T-cell (primary cell): Measurements from ENCODE around the gene DENND5B. TPM values are rescaled to one million over a fixed set of nuclear protein-coding genes. Genes with fewer than 3 reads are reported as not detected.

Experiments
- ATAC-seq, 4 experiments: fragments of 200-7000 bp in 3 of 4; fragments of 150-1000 bp in 1 of 4; cut with Tn5 transposase; replicated peaks in 1 of 4; 1 replicate in 3 of 4; 2 replicates in 1 of 4; pipeline ENCODE4 v1.10.0; 2021; ENCODE audit warnings: moderate library complexity in 3 of 4, mild to moderate bottlenecking in 2 of 4, moderate number of reproducible peaks in 1 of 4
- CTCF ChIA-PET, 2 donors: fragments of 300-600 bp; sonication (Branson Sonifier 250); formaldehyde crosslinking; loops; one replicate each; lab custom pipeline; 2022; ENCODE audit warnings: antibody characterized with exemption in 2 of 2; lab: Charles Lee
- POLR2A ChIA-PET, 2 donors: fragments of 300-600 bp; sonication (Branson Sonifier 250); formaldehyde crosslinking; loops; one replicate each; lab custom pipeline; 2022; ENCODE audit warnings: antibody characterized with exemption in 2 of 2; lab: Charles Lee
- DNase-seq, 35 experiments: peaks; one replicate each; pipeline versions ENCODE4 v3.0.0 to v3.0.0-alpha.2; 2013 to 2023
- H3K27ac ChIP-seq: one replicate; pipeline ENCODE4 v1.5.1; 2013; ENCODE audit warnings: low read length
- H3K27me3 ChIP-seq, 2 experiments: replicated peaks in 1 of 2; 1 replicate in 1 of 2; 2 replicates in 1 of 2; pipeline versions ENCODE4 v1.6.1 to v1.7.0; 2013; ENCODE audit warnings: low read length in 1 of 2, mixed read lengths in 1 of 2; ENCODE audit not compliant: control insufficient read depth in 2 of 2, insufficient read depth in 2 of 2; ENCODE audit errors: extremely low read depth in 1 of 2
- H3K36me3 ChIP-seq, 2 donors: 1 replicate in 1 of 2; 2 replicates in 1 of 2; pipeline versions ENCODE4 v1.6.1 to v1.7.0; 2013; ENCODE audit warnings: low read length in 1 of 2; ENCODE audit not compliant: control insufficient read depth in 2 of 2, insufficient read depth in 1 of 2; ENCODE audit errors: extremely low read depth in 1 of 2
- H3K4me1 ChIP-seq, 2 experiments: 1 replicate in 1 of 2; 2 replicates in 1 of 2; pipeline versions ENCODE4 v1.6.1 to v1.7.0; 2013; ENCODE audit warnings: low read length in 2 of 2, mixed read lengths in 1 of 2; ENCODE audit not compliant: insufficient read depth in 2 of 2, control insufficient read depth in 1 of 2; ENCODE audit errors: extremely low read depth in 1 of 2
- H3K4me3 ChIP-seq, 2 donors: 1 replicate in 1 of 2; 2 replicates in 1 of 2; pipeline versions ENCODE4 v1.5.1 to v1.7.0; 2013; ENCODE audit warnings: mild to moderate bottlenecking in 2 of 2, low read length in 1 of 2, moderate library complexity in 1 of 2; ENCODE audit not compliant: control insufficient read depth in 1 of 2; ENCODE audit errors: extremely low read depth in 1 of 2
- H3K9me3 ChIP-seq: 2 replicates; pipeline ENCODE4 v1.7.0; 2013
- H3K27ac Mint-ChIP-seq, 2 donors: one replicate each; pipeline ENCODE4 v1.8.0; 2020 to 2021; ENCODE audit warnings: mild to moderate bottlenecking in 2 of 2, mixed read lengths in 2 of 2
- H3K27me3 Mint-ChIP-seq, 2 donors: one replicate each; pipeline ENCODE4 v1.8.0; 2021 to 2022; ENCODE audit warnings: mixed read lengths in 2 of 2
- H3K36me3 Mint-ChIP-seq: one replicate; pipeline ENCODE4 v1.8.0; 2021; ENCODE audit warnings: mixed read lengths
- H3K4me1 Mint-ChIP-seq, 3 donors: one replicate each; pipeline ENCODE4 v1.8.0; 2020 to 2022; ENCODE audit warnings: mixed read lengths in 3 of 3, mild to moderate bottlenecking in 1 of 3
- H3K4me3 Mint-ChIP-seq, 3 donors: one replicate each; pipeline ENCODE4 v1.8.0; 2020 to 2022; ENCODE audit warnings: mild to moderate bottlenecking in 3 of 3, mixed read lengths in 3 of 3, moderate library complexity in 3 of 3
- H3K9me3 Mint-ChIP-seq, 3 donors: one replicate each; pipeline ENCODE4 v1.8.0; 2020 to 2022; ENCODE audit warnings: mixed read lengths in 3 of 3
- WGBS: methylation state at CpG from one replicate; pipeline ENCODE4 v1.1.5; 2013; ENCODE audit warnings: missing lambda C conversion rate; ENCODE audit not compliant: insufficient coverage; 5-methylcytosine and 5-hydroxymethylcytosine counted together
- total RNA-seq, 35 experiments: library from RNA in 6 of 35; stranded (reverse) in 6 of 35; fragments of 120-200 nt in 1 of 35; gene quantifications; one replicate each; pipeline versions ENCODE4 v1.2.1 to v1.2.4 and lab custom pipeline; 2013 to 2026

DENND5B gene
- total RNA-seq, 5 donors from 2014 or later (not counting 1 experiment from before 2014, with no cell fraction given): 0.38 to 2.6 (median 1.2) TPM

DNA sequence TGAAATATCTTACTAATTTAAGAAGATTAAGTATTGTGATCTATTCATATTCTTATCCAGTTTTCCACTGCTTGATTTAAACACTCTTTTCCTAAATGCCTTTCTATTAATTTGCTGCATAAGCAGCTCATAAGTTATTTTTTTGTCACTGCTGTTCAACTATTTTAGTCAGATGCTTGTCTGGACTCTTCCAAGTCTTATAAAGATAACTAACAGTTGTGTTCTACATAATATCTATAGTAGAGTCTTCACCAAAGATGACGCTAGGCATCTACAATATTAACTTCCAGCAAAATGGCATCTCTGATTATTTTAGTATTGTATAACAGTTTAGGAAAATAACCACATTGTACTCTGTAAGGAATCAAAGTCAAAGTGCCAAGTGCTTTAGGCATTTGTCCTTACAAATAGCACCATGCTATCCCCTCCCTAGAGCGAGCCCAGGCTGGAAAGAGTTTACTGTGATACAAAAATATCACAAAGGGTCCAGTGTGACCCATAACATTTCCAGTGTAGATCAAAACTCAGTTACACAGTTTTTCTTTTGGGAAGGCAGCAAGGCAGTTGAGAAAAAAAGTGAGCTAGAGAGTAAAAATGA is 98.2 kb downstream of the DENND5B start:
- Mint-ChIP-seq H3K9me3 (no peaks in the 10 kb centered on the region), H3K4me1 (no peaks in the 10 kb centered on the region)
- H3K36me3 ChIP-seq: no peaks in the 10 kb centered on the region

DNA sequence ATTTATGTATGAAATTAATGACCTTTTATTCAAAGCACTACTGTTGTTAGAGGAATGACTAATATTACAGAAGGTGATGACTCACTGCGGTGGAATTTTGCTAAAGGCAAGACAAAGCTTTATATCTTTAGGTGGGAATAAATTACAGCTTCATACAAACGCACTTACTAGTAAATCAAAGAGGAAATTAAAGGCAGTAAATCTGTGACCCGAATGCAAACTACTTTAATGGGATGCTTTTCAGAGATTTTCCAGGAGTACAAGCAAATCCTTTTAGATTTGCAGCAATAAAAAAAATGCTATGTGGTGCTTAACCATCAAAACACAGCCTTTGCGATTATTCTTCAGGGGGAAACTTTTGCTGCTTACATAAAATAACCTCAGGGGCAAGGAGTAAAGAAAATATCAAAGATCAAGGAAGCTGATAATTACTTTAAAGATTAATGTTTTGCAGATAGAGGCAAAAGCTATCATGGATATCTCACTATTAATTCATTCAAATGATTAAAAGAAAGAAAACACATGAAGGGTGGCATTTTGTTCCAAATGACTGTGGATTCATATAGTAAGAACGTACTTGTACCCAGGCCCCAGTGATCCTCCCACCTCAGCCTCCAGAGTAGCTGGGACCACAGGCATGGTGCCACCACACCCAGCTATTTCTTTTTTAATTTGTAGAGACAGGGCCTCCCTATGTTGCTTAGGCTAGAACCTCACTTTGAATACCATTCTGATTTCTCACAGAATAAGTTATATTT is 98.9 kb downstream of the DENND5B start:
- H3K27me3 ChIP-seq: peaks cover 0 to 3% of the 10 kb centered on the region in 2 experiments
- Mint-ChIP-seq H3K4me3 (no peak overlapping the region), H3K9me3 (no peaks in the 10 kb centered on the region), H3K27me3 (peaks cover 2 to 13% of the 10 kb centered on the region in 2 donors), H3K4me1 (no peaks in the 10 kb centered on the region), H3K36me3 (no peaks in the 10 kb centered on the region), H3K27ac (no peak overlapping the region)
- H3K4me3 ChIP-seq: no peak overlapping the region
- WGBS: no CpG with 5 or more reads among the region's 5 CpGs
- CTCF ChIA-PET: no interaction called here
- H3K4me1 ChIP-seq: no peaks in the 10 kb centered on the region
- no peak for DNase-seq
- H3K27ac ChIP-seq: no peak overlapping the region
- POLR2A ChIA-PET: no interaction called here
- ATAC-seq: no peak
- no peaks in the 10 kb centered on the region for H3K36me3 ChIP-seq
- H3K9me3 ChIP-seq: no peaks in the 10 kb centered on the region

More for the DNA sequence above, 98.2 kb downstream of the DENND5B start:
- no CpG with 5 or more reads among the region's 2 CpGs for WGBS
- ATAC-seq (no peak), DNase-seq (no peak)
- H3K4me3 ChIP-seq: no peak overlapping the region
- Mint-ChIP-seq H3K36me3 (no peaks in the 10 kb centered on the region), H3K27ac (no peak overlapping the region), H3K4me3 (no peak overlapping the region), H3K27me3 (peaks cover 7 to 13% of the 10 kb centered on the region in 2 donors)
- H3K4me1 ChIP-seq: no peaks in the 10 kb centered on the region
- peaks cover 0 to 3% of the 10 kb centered on the region in 2 experiments for H3K27me3 ChIP-seq
- CTCF ChIA-PET: no interaction called here
- POLR2A ChIA-PET: no interaction called here
- H3K9me3 ChIP-seq: no peaks in the 10 kb centered on the region
- no peak overlapping the region for H3K27ac ChIP-seq

DNA sequence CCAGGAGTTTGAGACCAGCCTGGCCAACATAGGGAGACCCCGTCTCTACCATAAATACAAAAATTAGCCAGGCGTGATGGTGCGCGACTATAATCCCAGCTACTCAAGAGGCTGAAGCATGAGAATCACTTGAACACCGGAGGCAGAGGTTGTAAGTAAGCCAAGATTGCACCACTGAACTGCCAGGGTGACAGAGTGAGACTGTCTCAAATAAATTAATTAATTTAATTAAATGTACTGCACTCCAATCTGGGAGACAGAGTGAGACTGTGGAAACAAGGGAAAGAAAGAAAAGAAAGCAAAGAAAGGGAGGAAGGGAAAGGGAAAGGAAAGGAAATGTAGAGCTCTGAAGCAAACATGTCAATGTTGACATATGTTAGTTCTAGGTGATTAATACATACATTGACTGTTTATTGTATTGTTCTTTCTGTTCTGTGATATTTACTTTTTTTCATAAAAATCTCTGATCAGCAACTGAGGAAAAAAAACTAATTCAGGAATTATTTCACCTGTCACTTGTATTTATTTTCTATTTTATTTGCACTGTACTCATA is 99.6 kb downstream of the DENND5B start:
- H3K9me3 Mint-ChIP-seq: no peaks in the 10 kb centered on the region
- Histone ChIP-seq H3K4me1 (no peaks in the 10 kb centered on the region), H3K4me3 (no peak overlapping the region), H3K9me3 (no peaks in the 10 kb centered on the region), H3K27me3 (peaks cover 0 to 3% of the 10 kb centered on the region in 2 experiments), H3K36me3 (no peaks in the 10 kb centered on the region), H3K27ac (no peak overlapping the region)
- no peaks in the 10 kb centered on the region for H3K4me1 Mint-ChIP-seq
- ChIA-PET POLR2A (no interaction called here), CTCF (no interaction called here)
- WGBS: no CpG with 5 or more reads among the region's 5 CpGs
- no peak for DNase-seq
- ATAC-seq: no peak
- H3K36me3 Mint-ChIP-seq: no peaks in the 10 kb centered on the region
- peaks cover 0 to 13% of the 10 kb centered on the region in 2 donors for H3K27me3 Mint-ChIP-seq
- no peak overlapping the region for H3K27ac Mint-ChIP-seq
- H3K4me3 Mint-ChIP-seq: no peak overlapping the region

DNA sequence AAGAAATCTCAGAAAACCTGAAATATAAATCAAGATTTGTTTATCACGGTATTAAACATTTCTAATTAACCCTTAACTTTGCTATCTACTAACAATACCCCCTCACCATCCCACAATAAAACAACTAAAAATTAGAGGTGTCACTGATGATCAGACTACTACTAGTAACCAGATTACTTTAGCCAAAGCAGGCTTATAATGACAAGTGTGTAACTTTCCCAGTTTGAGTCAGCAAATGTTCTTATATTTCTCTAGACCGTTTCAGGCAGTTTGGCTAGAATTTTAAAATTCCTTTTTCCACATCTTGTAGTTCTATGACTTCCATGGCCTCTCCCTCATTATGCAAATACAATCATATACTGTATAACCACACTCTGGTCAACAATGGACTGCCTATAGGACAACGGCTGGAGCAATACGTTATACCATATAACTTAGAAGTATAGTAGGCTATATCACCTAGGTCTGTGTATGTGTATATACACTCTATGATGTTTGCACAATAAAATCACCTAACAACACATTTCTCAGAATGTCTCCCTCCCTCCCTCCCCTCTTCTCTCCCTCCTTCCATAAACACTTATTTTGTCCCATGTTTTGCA is 102.1 kb downstream of the DENND5B start:
- Histone ChIP-seq H3K4me3 (no peak overlapping the region), H3K27me3 (peaks cover 0 to 3% of the 10 kb centered on the region in 2 experiments), H3K36me3 (no peaks in the 10 kb centered on the region), H3K9me3 (no peaks in the 10 kb centered on the region), H3K4me1 (no peaks in the 10 kb centered on the region), H3K27ac (no peak overlapping the region)
- Mint-ChIP-seq H3K27ac (no peak overlapping the region), H3K4me1 (no peaks in the 10 kb centered on the region), H3K36me3 (no peaks in the 10 kb centered on the region), H3K4me3 (no peak overlapping the region), H3K27me3 (peaks cover 0 to 13% of the 10 kb centered on the region in 2 donors), H3K9me3 (no peaks in the 10 kb centered on the region)
- ChIA-PET CTCF (no interaction called here), POLR2A (no interaction called here)
- DNase-seq (no peak), ATAC-seq (no peak)
- WGBS: no CpG with 5 or more reads among the region's 4 CpGs

DNA sequence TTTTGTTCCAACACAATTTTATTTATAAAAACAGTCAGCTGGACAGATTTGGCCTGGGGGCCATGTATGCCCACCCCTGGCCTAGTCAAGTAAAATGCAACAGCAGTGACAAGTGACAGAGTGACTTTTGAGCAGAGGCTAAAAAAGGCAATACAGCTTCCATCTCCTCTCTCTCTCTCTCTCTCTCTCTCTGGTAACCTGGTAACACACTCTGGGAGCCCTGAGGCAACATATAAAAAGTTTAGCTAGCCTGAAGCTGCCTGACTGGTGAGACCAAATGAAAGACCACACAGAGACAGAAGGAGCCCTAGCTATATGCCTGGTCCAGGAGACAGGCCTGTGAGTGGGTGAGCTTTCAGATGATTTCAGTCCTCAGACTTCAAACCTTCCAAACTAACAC is 105.4 kb downstream of the DENND5B start:
- no peaks in the 10 kb centered on the region for H3K9me3 Mint-ChIP-seq
- ChIA-PET CTCF (no interaction called here), POLR2A (no interaction called here)
- no peaks in the 10 kb centered on the region for H3K9me3 ChIP-seq
- no peak overlapping the region for H3K27ac ChIP-seq
- H3K4me3 ChIP-seq: no peak overlapping the region
- no peaks in the 10 kb centered on the region for H3K4me1 Mint-ChIP-seq
- H3K27me3 Mint-ChIP-seq: peaks cover 0 to 13% of the 10 kb centered on the region in 2 donors
- H3K4me3 Mint-ChIP-seq: no peak overlapping the region
- no peak for DNase-seq
- ATAC-seq: no peak
- H3K27me3 ChIP-seq: no peaks in the 10 kb centered on the region
- no peaks in the 10 kb centered on the region for H3K36me3 ChIP-seq
- no peaks in the 10 kb centered on the region for H3K4me1 ChIP-seq
- H3K27ac Mint-ChIP-seq: no peak overlapping the region
- no peaks in the 10 kb centered on the region for H3K36me3 Mint-ChIP-seq

DNA sequence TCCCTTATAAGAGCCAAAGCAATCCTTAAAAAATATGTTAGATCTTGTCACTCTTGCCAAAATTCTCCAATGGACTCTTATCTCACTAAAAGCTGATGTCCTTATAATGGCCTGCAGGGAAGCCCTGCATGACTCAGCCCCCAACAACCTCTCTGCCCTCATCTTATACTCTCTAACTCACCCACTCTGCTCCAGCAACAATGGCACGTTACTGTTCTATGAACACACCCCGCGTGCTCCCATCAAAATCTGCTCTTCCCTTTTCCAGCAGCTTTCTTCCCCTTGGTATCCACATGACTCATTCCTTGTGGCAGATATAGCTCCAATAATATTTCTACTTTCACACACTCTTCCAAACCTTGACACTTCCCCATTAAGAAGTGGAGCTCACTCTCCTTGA is 108.1 kb downstream of the DENND5B start:
- no peak overlapping the region for H3K4me3 Mint-ChIP-seq
- Histone ChIP-seq H3K36me3 (no peaks in the 10 kb centered on the region), H3K4me1 (no peaks in the 10 kb centered on the region), H3K4me3 (no peak overlapping the region), H3K27ac (no peak overlapping the region), H3K27me3 (peaks cover 0 to 3% of the 10 kb centered on the region in 2 experiments), H3K9me3 (no peaks in the 10 kb centered on the region)
- H3K4me1 Mint-ChIP-seq: no peaks in the 10 kb centered on the region
- H3K9me3 Mint-ChIP-seq: no peaks in the 10 kb centered on the region
- no peaks in the 10 kb centered on the region for H3K36me3 Mint-ChIP-seq
- DNase-seq (no peak), ATAC-seq (no peak)
- POLR2A ChIA-PET: no interaction called here
- H3K27ac Mint-ChIP-seq: no peak overlapping the region
- WGBS: 91% methylated on average over 3 of the region's 3 CpGs
- H3K27me3 Mint-ChIP-seq: no peaks in the 10 kb centered on the region
- CTCF ChIA-PET: no interaction called here
